Mucosa of rectum (tissue), 2 donors: ENCODE data around the gene LSM4.

Source experiments
- H3K27ac ChIP-seq, 2 donors: one replicate each; pipeline ENCODE4 v1.7.0; 2013; ENCODE audit warnings: inconsistent platforms in 2 of 2, low read depth in 2 of 2, low read length in 2 of 2
- H3K27me3 ChIP-seq, 2 donors: one replicate each; pipeline ENCODE4 v1.7.0; 2013; ENCODE audit warnings: low read length in 2 of 2; ENCODE audit not compliant: control insufficient read depth in 2 of 2, insufficient read depth in 2 of 2
- H3K36me3 ChIP-seq, 2 donors: one replicate each; pipeline ENCODE4 v1.7.0; 2013; ENCODE audit warnings: low read length in 2 of 2; ENCODE audit not compliant: control insufficient read depth in 2 of 2, insufficient read depth in 2 of 2
- H3K4me1 ChIP-seq, 2 donors: one replicate each; pipeline ENCODE4 v1.7.0; 2013; ENCODE audit warnings: low read length in 2 of 2, mild to moderate bottlenecking in 1 of 2; ENCODE audit not compliant: control insufficient read depth in 2 of 2, insufficient read depth in 2 of 2
- H3K4me3 ChIP-seq, 2 donors: one replicate each; pipeline ENCODE4 v1.7.0; 2013; ENCODE audit warnings: low read length in 2 of 2
- H3K9ac ChIP-seq, 2 donors: one replicate each; pipeline ENCODE4 v1.7.0; 2013; ENCODE audit warnings: low read length in 2 of 2, low read depth in 1 of 2, mild to moderate bottlenecking in 1 of 2
- H3K9me3 ChIP-seq, 2 donors: one replicate each; pipeline ENCODE4 v1.7.0; 2013; ENCODE audit warnings: low read length in 2 of 2; ENCODE audit not compliant: control insufficient read depth in 2 of 2
- donor health status: healthy.
- donor health status: Normal muscosa, but diverticular disease.

Gene LSM4

GRCh38 chr19:18295034-18295451 is 27.8 kb downstream of the LSM4 start:
- Histone ChIP-seq H3K4me1 (peaks cover 15 to 27% of the 10 kb centered on the region in 2 donors), H3K9ac (no peak overlapping the region), H3K4me3 (no peak overlapping the region), H3K27ac (no peak overlapping the region), H3K27me3 (no peaks in the 10 kb centered on the region), H3K36me3 (no peaks in the 10 kb centered on the region), H3K9me3 (no peaks in the 10 kb centered on the region)

GRCh38 chr19:18294467-18294864 is 28.4 kb downstream of the LSM4 start:
- H3K9ac ChIP-seq: no peak overlapping the region
- peaks cover 15 to 28% of the 10 kb centered on the region in 2 donors for H3K4me1 ChIP-seq
- peak overlapping the region; percentile 95 to 98 for H3K27ac ChIP-seq
- H3K27me3 ChIP-seq: no peaks in the 10 kb centered on the region
- no peaks in the 10 kb centered on the region for H3K9me3 ChIP-seq
- no peak overlapping the region for H3K4me3 ChIP-seq
- H3K36me3 ChIP-seq: no peaks in the 10 kb centered on the region

- no peaks in the 10 kb centered on the region for H3K36me3 ChIP-seq
- no peaks in the 10 kb centered on the region for H3K9me3 ChIP-seq
- H3K9ac ChIP-seq: peak overlapping the region; percentile 57 to 60
- peak overlapping the region; percentile 95 to 98 for H3K27ac ChIP-seq
- peak overlapping the region; percentile 71 to 85 for H3K4me3 ChIP-seq
- H3K27me3 ChIP-seq: no peaks in the 10 kb centered on the region
- peaks cover 15 to 28% of the 10 kb centered on the region in 2 donors for H3K4me1 ChIP-seq
Measured at GRCh38 chr19:18293642-18294466, 29.0 kb downstream of the LSM4 start.

GRCh38 chr19:18292810-18293641 is 29.9 kb downstream of the LSM4 start:
- Histone ChIP-seq H3K4me3 (peak overlapping the region; percentile 71 to 85), H3K9me3 (no peaks in the 10 kb centered on the region)

GRCh38 chr19:18292462-18292809 is 30.4 kb downstream of the LSM4 start:
- H3K4me1 ChIP-seq: peaks cover 18 to 28% of the 10 kb centered on the region in 2 donors
- no peaks in the 10 kb centered on the region for H3K27me3 ChIP-seq
- H3K4me3 ChIP-seq: peak overlapping the region; percentile 71 to 85
- H3K27ac ChIP-seq: peak overlapping the region; percentile 95 to 98
- H3K36me3 ChIP-seq: no peaks in the 10 kb centered on the region
- H3K9ac ChIP-seq: peak overlapping the region; percentile 88 to 94
- H3K9me3 ChIP-seq: no peaks in the 10 kb centered on the region

More at GRCh38 chr19:18292810-18293641, 29.9 kb downstream of the LSM4 start:
- Histone ChIP-seq H3K27me3 (no peaks in the 10 kb centered on the region), H3K27ac (peak overlapping the region; percentile 95 to 98), H3K36me3 (no peaks in the 10 kb centered on the region), H3K4me1 (peaks cover 18 to 28% of the 10 kb centered on the region in 2 donors), H3K9ac (peak overlapping the region; percentile 88 to 94)

GRCh38 chr19:18291590-18292461 is 31.1 kb downstream of the LSM4 start:
- Histone ChIP-seq H3K9ac (peak overlapping the region; percentile 88 to 94), H3K27ac (peak overlapping the region; percentile 95 to 98), H3K4me3 (peak overlapping the region; percentile 71 to 85), H3K36me3 (no peaks in the 10 kb centered on the region), H3K9me3 (no peaks in the 10 kb centered on the region), H3K27me3 (no peaks in the 10 kb centered on the region), H3K4me1 (peaks cover 18 to 28% of the 10 kb centered on the region in 2 donors)

GRCh38 chr19:18291019-18291524 is 31.8 kb downstream of the LSM4 start:
- Histone ChIP-seq H3K9me3 (no peaks in the 10 kb centered on the region), H3K4me1 (peaks cover 18 to 28% of the 10 kb centered on the region in 2 donors), H3K27me3 (no peaks in the 10 kb centered on the region), H3K9ac (peak overlapping the region; percentile 52 to 88), H3K36me3 (no peaks in the 10 kb centered on the region), H3K4me3 (peak overlapping the region; percentile 71 to 85), H3K27ac (peak overlapping the region; percentile 95 to 98)

GRCh38 chr19:18290302-18291018 is 32.4 kb downstream of the LSM4 start:
- Histone ChIP-seq H3K4me1 (peaks cover 18 to 28% of the 10 kb centered on the region in 2 donors), H3K36me3 (no peaks in the 10 kb centered on the region), H3K9ac (peak overlapping the region in 1 of 2 donors; percentile 36), H3K27me3 (no peaks in the 10 kb centered on the region), H3K9me3 (no peaks in the 10 kb centered on the region), H3K27ac (peak overlapping the region; percentile 22 to 49), H3K4me3 (no peak overlapping the region)
